ENCODE results near the gene ZBTB20. TPM values are rescaled to one million over a fixed set of nuclear protein-coding genes. Genes with fewer than 3 reads are reported as not detected.

Gene ZBTB20
- polyA plus RNA-seq, 4 donors, result 0.27 to 2.2 (median 1.3) TPM

- Histone ChIP-seq H3K36me3 (ENCODE audit: control insufficient read depth in 3 of 3, insufficient read depth in 2 of 3, low read depth in 1 of 3, low read length in 3 of 3) (no peaks in the 10 kb centered on the region), H3K27ac (ENCODE audit: low read depth in 1 of 3, low read length in 2 of 3) (no peak overlapping the region), H3K4me3 (ENCODE audit: low read depth in 1 of 3, low read length in 3 of 3) (no peak overlapping the region), H3K9me3 (ENCODE audit: control insufficient read depth in 2 of 2, insufficient read depth in 1 of 2, low read depth in 1 of 2, low read length in 1 of 2) (no peaks in the 10 kb centered on the region), H3K27me3 (ENCODE audit: control insufficient read depth in 3 of 3, insufficient read depth in 3 of 3, low read length in 3 of 3) (no peaks in the 10 kb centered on the region), H3K4me1 (ENCODE audit: control insufficient read depth in 3 of 3, insufficient read depth in 2 of 3, low read depth in 1 of 3, low read length in 2 of 3) (peaks cover 0 to 4% (median 0%) of the 10 kb centered on the region in 3 donors)
- WGBS, 3 donors, result 72 to 85% (median 78%) methylated on average over 2 of the region's 2 CpGs
- DNase-seq, result no peak
- FAIRE-seq, result peak; percentile 93
These were observed 22.7 kb upstream of the ZBTB20 start for GRCh38 chr3:115169808-115170207.

GRCh38 chr3:115165701-115166100 lies 18.6 kb upstream of the ZBTB20 start:
- no peak overlapping the region for H3K4me3 ChIP-seq (ENCODE audit: low read depth in 1 of 3, low read length in 3 of 3)
- peaks cover 0 to 4% (median 0%) of the 10 kb centered on the region in 3 donors for H3K4me1 ChIP-seq (ENCODE audit: control insufficient read depth in 3 of 3, insufficient read depth in 2 of 3, low read depth in 1 of 3, low read length in 2 of 3)
- H3K27ac ChIP-seq (ENCODE audit: low read depth in 1 of 3, low read length in 2 of 3), result peak overlapping the region in 1 of 3 donors; percentile 70
- WGBS, 3 donors, result 67 to 81% (median 68%) methylated on average over 3 of the region's 3 CpGs
- H3K9me3 ChIP-seq (ENCODE audit: control insufficient read depth in 2 of 2, insufficient read depth in 1 of 2, low read depth in 1 of 2, low read length in 1 of 2), result no peaks in the 10 kb centered on the region
- H3K36me3 ChIP-seq (ENCODE audit: control insufficient read depth in 3 of 3, insufficient read depth in 2 of 3, low read depth in 1 of 3, low read length in 3 of 3), result no peaks in the 10 kb centered on the region
- DNase-seq (peak in 1 of 2 donors; percentile 14), FAIRE-seq (no peak)
- no peaks in the 10 kb centered on the region for H3K27me3 ChIP-seq (ENCODE audit: control insufficient read depth in 3 of 3, insufficient read depth in 3 of 3, low read length in 3 of 3)

- Histone ChIP-seq H3K27ac (ENCODE audit: low read depth in 1 of 3, low read length in 2 of 3) (peak overlapping the region in 1 of 3 donors; percentile 70), H3K9me3 (ENCODE audit: control insufficient read depth in 2 of 2, insufficient read depth in 1 of 2, low read depth in 1 of 2, low read length in 1 of 2) (no peaks in the 10 kb centered on the region), H3K36me3 (ENCODE audit: control insufficient read depth in 3 of 3, insufficient read depth in 2 of 3, low read depth in 1 of 3, low read length in 3 of 3) (no peaks in the 10 kb centered on the region), H3K4me1 (ENCODE audit: control insufficient read depth in 3 of 3, insufficient read depth in 2 of 3, low read depth in 1 of 3, low read length in 2 of 3) (peaks cover 0 to 4% (median 0%) of the 10 kb centered on the region in 3 donors), H3K27me3 (ENCODE audit: control insufficient read depth in 3 of 3, insufficient read depth in 3 of 3, low read length in 3 of 3) (no peaks in the 10 kb centered on the region), H3K4me3 (ENCODE audit: low read depth in 1 of 3, low read length in 3 of 3) (no peak overlapping the region)
- DNase-seq (peak in 1 of 2 donors; percentile 48), FAIRE-seq (no peak)
- WGBS, 3 donors, result 73 to 91% (median 80%) methylated on average over 2 of the region's 2 CpGs
These were observed 18.2 kb upstream of the ZBTB20 start for GRCh38 chr3:115165266-115165665.

- Histone ChIP-seq H3K36me3 (ENCODE audit: control insufficient read depth in 3 of 3, insufficient read depth in 2 of 3, low read depth in 1 of 3, low read length in 3 of 3) (no peaks in the 10 kb centered on the region), H3K9me3 (ENCODE audit: control insufficient read depth in 2 of 2, insufficient read depth in 1 of 2, low read depth in 1 of 2, low read length in 1 of 2) (no peaks in the 10 kb centered on the region), H3K4me3 (ENCODE audit: low read depth in 1 of 3, low read length in 3 of 3) (no peak overlapping the region), H3K27ac (ENCODE audit: low read depth in 1 of 3, low read length in 2 of 3) (peak overlapping the region in 1 of 3 donors; percentile 60), H3K27me3 (ENCODE audit: control insufficient read depth in 3 of 3, insufficient read depth in 3 of 3, low read length in 3 of 3) (no peaks in the 10 kb centered on the region), H3K4me1 (ENCODE audit: control insufficient read depth in 3 of 3, insufficient read depth in 2 of 3, low read depth in 1 of 3, low read length in 2 of 3) (peaks cover 0 to 4% (median 0%) of the 10 kb centered on the region in 3 donors)
- peak in 1 of 2 donors; percentile 32 for DNase-seq
- FAIRE-seq, result no peak
- WGBS, 3 donors, result 86 to 95% (median 88%) methylated on average over 3 of the region's 3 CpGs
These were observed 17.5 kb upstream of the ZBTB20 start for GRCh38 chr3:115164374-115165221.

GRCh38 chr3:115162759-115163158 lies 15.7 kb upstream of the ZBTB20 start:
- no peaks in the 10 kb centered on the region for H3K27me3 ChIP-seq (ENCODE audit: control insufficient read depth in 3 of 3, insufficient read depth in 3 of 3, low read length in 3 of 3)
- H3K27ac ChIP-seq (ENCODE audit: low read depth in 1 of 3, low read length in 2 of 3), result peak overlapping the region in 1 of 3 donors; percentile 32
- no peak for DNase-seq
- no peak for FAIRE-seq
- no peak overlapping the region for H3K4me3 ChIP-seq (ENCODE audit: low read depth in 1 of 3, low read length in 3 of 3)
- no peaks in the 10 kb centered on the region for H3K36me3 ChIP-seq (ENCODE audit: control insufficient read depth in 3 of 3, insufficient read depth in 2 of 3, low read depth in 1 of 3, low read length in 3 of 3)
- peaks cover 0 to 13% of the 10 kb centered on the region in 2 donors for H3K9me3 ChIP-seq (ENCODE audit: control insufficient read depth in 2 of 2, insufficient read depth in 1 of 2, low read depth in 1 of 2, low read length in 1 of 2)
- 64 to 89% (median 71%) methylated on average over 1 of the region's 1 CpG for WGBS, 3 donors
- H3K4me1 ChIP-seq (ENCODE audit: control insufficient read depth in 3 of 3, insufficient read depth in 2 of 3, low read depth in 1 of 3, low read length in 2 of 3), result peaks cover 0 to 4% (median 0%) of the 10 kb centered on the region in 3 donors

- 45 to 63% (median 57%) methylated on average over 1 of the region's 1 CpG for WGBS, 3 donors
- Histone ChIP-seq H3K36me3 (ENCODE audit: control insufficient read depth in 3 of 3, insufficient read depth in 2 of 3, low read depth in 1 of 3, low read length in 3 of 3) (no peaks in the 10 kb centered on the region), H3K27me3 (ENCODE audit: control insufficient read depth in 3 of 3, insufficient read depth in 3 of 3, low read length in 3 of 3) (no peaks in the 10 kb centered on the region), H3K27ac (ENCODE audit: low read depth in 1 of 3, low read length in 2 of 3) (no peak overlapping the region), H3K4me1 (ENCODE audit: control insufficient read depth in 3 of 3, insufficient read depth in 2 of 3, low read depth in 1 of 3, low read length in 2 of 3) (peaks cover 0 to 4% (median 0%) of the 10 kb centered on the region in 3 donors), H3K9me3 (ENCODE audit: control insufficient read depth in 2 of 2, insufficient read depth in 1 of 2, low read depth in 1 of 2, low read length in 1 of 2) (peaks cover 0 to 16% of the 10 kb centered on the region in 2 donors), H3K4me3 (ENCODE audit: low read depth in 1 of 3, low read length in 3 of 3) (no peak overlapping the region)
- FAIRE-seq (no peak), DNase-seq (no peak)
These were observed 14.8 kb upstream of the ZBTB20 start for GRCh38 chr3:115161866-115162265.

GRCh38 chr3:115161168-115161834 lies 14.2 kb upstream of the ZBTB20 start:
- no peak for DNase-seq
- H3K9me3 ChIP-seq (ENCODE audit: control insufficient read depth in 2 of 2, insufficient read depth in 1 of 2, low read depth in 1 of 2, low read length in 1 of 2), result peaks cover 0 to 16% of the 10 kb centered on the region in 2 donors
- no peak overlapping the region for H3K4me3 ChIP-seq (ENCODE audit: low read depth in 1 of 3, low read length in 3 of 3)
- no peak for FAIRE-seq
- WGBS, 3 donors, result 95 to 98% (median 96%) methylated on average over 4 of the region's 4 CpGs
- no peaks in the 10 kb centered on the region for H3K36me3 ChIP-seq (ENCODE audit: control insufficient read depth in 3 of 3, insufficient read depth in 2 of 3, low read depth in 1 of 3, low read length in 3 of 3)
- H3K4me1 ChIP-seq (ENCODE audit: control insufficient read depth in 3 of 3, insufficient read depth in 2 of 3, low read depth in 1 of 3, low read length in 2 of 3), result peaks cover 0 to 4% (median 0%) of the 10 kb centered on the region in 3 donors
- no peak overlapping the region for H3K27ac ChIP-seq (ENCODE audit: low read depth in 1 of 3, low read length in 2 of 3)
- no peaks in the 10 kb centered on the region for H3K27me3 ChIP-seq (ENCODE audit: control insufficient read depth in 3 of 3, insufficient read depth in 3 of 3, low read length in 3 of 3)

GRCh38 chr3:115160295-115160694 lies 13.2 kb upstream of the ZBTB20 start:
- no peaks in the 10 kb centered on the region for H3K36me3 ChIP-seq (ENCODE audit: control insufficient read depth in 3 of 3, insufficient read depth in 2 of 3, low read depth in 1 of 3, low read length in 3 of 3)
- no peak for DNase-seq
- no peak overlapping the region for H3K27ac ChIP-seq (ENCODE audit: low read depth in 1 of 3, low read length in 2 of 3)
- no peak for FAIRE-seq
- peaks cover 0 to 1% (median 0%) of the 10 kb centered on the region in 3 donors for H3K4me1 ChIP-seq (ENCODE audit: control insufficient read depth in 3 of 3, insufficient read depth in 2 of 3, low read depth in 1 of 3, low read length in 2 of 3)
- no peaks in the 10 kb centered on the region for H3K27me3 ChIP-seq (ENCODE audit: control insufficient read depth in 3 of 3, insufficient read depth in 3 of 3, low read length in 3 of 3)
- peaks cover 0 to 16% of the 10 kb centered on the region in 2 donors for H3K9me3 ChIP-seq (ENCODE audit: control insufficient read depth in 2 of 2, insufficient read depth in 1 of 2, low read depth in 1 of 2, low read length in 1 of 2)
- no peak overlapping the region for H3K4me3 ChIP-seq (ENCODE audit: low read depth in 1 of 3, low read length in 3 of 3)
- WGBS, 3 donors, result 55 to 69% (median 63%) methylated on average over 1 of the region's 1 CpG
